Measurements from ENCODE around the gene KIF1A. TPM values are rescaled to one million over a fixed set of nuclear protein-coding genes. Genes with fewer than 3 reads are reported as not detected.

KIF1A gene
- total and polyA plus RNA-seq, 2 of the 13 experiments (the other 11 are each of a cell fraction or from before 2014, with no cell fraction given), result 0.01 TPM; not detected in 1

DNA sequence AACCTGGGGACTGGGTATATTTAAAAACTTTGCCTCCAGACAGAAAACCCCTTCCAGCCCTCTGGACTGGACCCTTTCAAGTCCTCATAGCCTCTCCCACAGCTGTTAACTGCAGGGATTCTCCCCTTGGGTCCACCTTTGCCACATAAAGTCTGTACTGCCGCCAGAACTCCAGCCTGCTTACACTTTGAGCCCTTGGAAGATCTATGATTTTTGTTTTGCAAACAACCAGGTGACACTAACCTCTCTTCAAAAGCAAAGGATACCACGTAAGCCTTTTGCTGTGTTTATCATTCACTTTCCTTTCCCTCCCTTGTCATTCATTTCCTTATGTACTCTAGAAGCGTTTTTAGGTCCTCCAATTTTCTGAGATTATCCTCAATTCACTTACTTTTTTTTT lies 44.5 kb upstream of the KIF1A start:
- H3K36me3 ChIP-seq (replicated peaks in 1 of 2; ENCODE audit: control insufficient read depth in 1 of 2, insufficient read depth in 2 of 2, low read length in 2 of 2), result no peaks in the 10 kb centered on the region
- H3K27ac ChIP-seq (ENCODE audit: extremely low read length, insufficient read depth, low read length), result peak overlapping the region; percentile 62
- FAIRE-seq (peak; percentile 87), DNase-seq (ENCODE audit: low spot score) (peak; percentile 66), ATAC-seq (peak; percentile 76)
- H4K20me1 ChIP-seq (ENCODE audit: insufficient read depth, low read length), result no peaks in the 10 kb centered on the region
- no TSS peak for BruUV-seq (replicated peaks)
- peaks cover 0 to 2% of the 10 kb centered on the region in 2 experiments; a peak in 1 of 5 replicates for H3K27me3 ChIP-seq (ENCODE audit: control insufficient read depth in 1 of 2, insufficient read depth in 2 of 2, low read length in 2 of 2)
- peak overlapping the region; percentile 46 for H3K4me2 ChIP-seq (ENCODE audit: low read depth, low read length)
- in situ Hi-C loops (cut with HindIII; ENCODE audit: extremely low pct_ligation_motif_present, low pct_unique_long_range_greater_than_20kb) (loop anchor here (25.0 kb wide), 1 partner anchor 773 kb away; the partner anchor contains the start of genes ATG4B and THAP4), intact Hi-C loops (cut with micrococcal nuclease; ENCODE audit: unreplicated experiment) (no loop called here)
- ChIA-PET POLR2A (interaction anchor here (0.7 to 1.3 kb wide), 3 partner anchors 10 to 441 kb away, joined by 3 to 8 read pairs (median 6); no protein-coding TSS in a partner anchor), CTCF (ENCODE audit: low intra/inter-chr PET ratio, low total read pairs) (no interaction called here)
- H3K4me3 ChIP-seq (replicated peaks in 1 of 3; ENCODE audit: insufficient read depth in 1 of 3, low read depth in 2 of 3, low read length in 3 of 3), result no peak overlapping the region
- 0% methylated on average over 3 of the region's 3 CpGs for WGBS (ENCODE audit: low lambda C conversion rate)
- no peaks in the 10 kb centered on the region for H3K79me2 ChIP-seq (ENCODE audit: insufficient read depth, low read length)
- H3K4me1 ChIP-seq (ENCODE audit: insufficient read depth, low read length), result peaks cover 85% of the 10 kb centered on the region
- H3K9ac ChIP-seq (ENCODE audit: insufficient read depth, low read depth, low read length), result no peak overlapping the region
- no peak overlapping the region for H2AFZ ChIP-seq (ENCODE audit: low read length)
- no peaks in the 10 kb centered on the region for H3K9me3 ChIP-seq (ENCODE audit: low read length)
- TF ChIP-seq ZNF737 (CRISPR knock-in tag; IDR thresholded peaks at IDR 0.05; ENCODE audit: borderline replicate concordance) (no peak), ZNF292 (CRISPR knock-in tag; IDR thresholded peaks at IDR 0.05; ENCODE audit: borderline replicate concordance, low read depth) (peak; percentile 20; the same call in 1 of the 2 replicates), CC2D1A (CRISPR knock-in tag; IDR thresholded peaks at IDR 0.05) (no peak), GFI1 (CRISPR knock-in tag; IDR thresholded peaks at IDR 0.05; ENCODE audit: borderline replicate concordance) (peak; percentile 69; the same call in 1 of the 2 replicates), HNF1A (IDR thresholded peaks at IDR 0.05; ENCODE audit: low read depth) (peak; percentile 24; the same call in 1 of the 2 replicates), HNF1A (CRISPR knock-in tag; IDR thresholded peaks at IDR 0.05; ENCODE audit: borderline replicate concordance) (no peak), MLLT10 (CRISPR knock-in tag; IDR thresholded peaks at IDR 0.05) (no peak), YEATS4 (CRISPR knock-in tag; IDR thresholded peaks at IDR 0.05; ENCODE audit: borderline replicate concordance) (peak; percentile 26; the same call in 1 of the 2 replicates), SUZ12 (IDR thresholded peaks at IDR 0.05; ENCODE audit: low read depth, low read length) (no peak), RORA (CRISPR knock-in tag; IDR thresholded peaks at IDR 0.05) (no peak), POGK (CRISPR knock-in tag; conservative IDR thresholded peaks at IDR 0.05) (no peak)
- TF ChIP-seq, protein P1, sequence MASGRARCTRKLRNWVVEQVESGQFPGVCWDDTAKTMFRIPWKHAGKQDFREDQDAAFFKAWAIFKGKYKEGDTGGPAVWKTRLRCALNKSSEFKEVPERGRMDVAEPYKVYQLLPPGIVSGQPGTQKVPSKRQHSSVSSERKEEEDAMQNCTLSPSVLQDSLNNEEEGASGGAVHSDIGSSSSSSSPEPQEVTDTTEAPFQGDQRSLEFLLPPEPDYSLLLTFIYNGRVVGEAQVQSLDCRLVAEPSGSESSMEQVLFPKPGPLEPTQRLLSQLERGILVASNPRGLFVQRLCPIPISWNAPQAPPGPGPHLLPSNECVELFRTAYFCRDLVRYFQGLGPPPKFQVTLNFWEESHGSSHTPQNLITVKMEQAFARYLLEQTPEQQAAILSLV (CRISPR knock-in tag; IDR thresholded peaks at IDR 0.05; ENCODE audit: borderline replicate concordance), result no peak
